ENCODE results near the gene CYP1B1. TPM values are rescaled to one million over a fixed set of nuclear protein-coding genes. Genes with fewer than 3 reads are reported as not detected.

CYP1B1 gene
- total and polyA plus RNA-seq, 7 experiments from 2014 or later = 0.05 to 24.9 (median 6.6) TPM; not detected in 1

Other genes with a start within 250 kb of the CYP1B1 start
- gene RMDN2, start 150.9 kb downstream of the CYP1B1 start, total RNA-seq = 1 to 10 TPM in 4 of 5 experiments, under 1 TPM in 1; 0.39 to 8.1 (median 5.1) TPM
- 1 to 10 TPM; 3.1 to 7.3 TPM for gene RMDN2, start 150.9 kb downstream of the CYP1B1 start, polyA plus RNA-seq